Stomach (tissue), 9 donors: Measurements from ENCODE around the gene SIRPA. TPM values are rescaled to one million over a fixed set of nuclear protein-coding genes. Genes with fewer than 3 reads are reported as not detected.

Experiments
- DNase-seq, 2 donors: peaks; one replicate each; pipeline versions ENCODE4 v3.0.0 to v3.0.0-alpha.2; 2013 to 2019
- H3K27ac ChIP-seq, 5 donors: fragments of 200-600 bp in 4 of 5; sonication (generic) in 4 of 5; one replicate each; pipeline ENCODE4 v1.5.1; 2013 to 2019; ENCODE audit warnings: mild to moderate bottlenecking in 1 of 5, moderate library complexity in 1 of 5
- H3K27me3 ChIP-seq, 3 donors: fragments of 200-600 bp; sonication (generic); one replicate each; pipeline ENCODE4 v1.5.1; 2017 to 2019; ENCODE audit warnings: mixed run types in 1 of 3
- H3K36me3 ChIP-seq, 4 donors: fragments of 200-600 bp; sonication (generic); 1 replicate in 3 of 4; 2 replicates in 1 of 4; pipeline ENCODE4 v1.5.1; 2016 to 2019
- H3K4me1 ChIP-seq, 4 donors: fragments of 200-600 bp; sonication (generic); one replicate each; pipeline ENCODE4 v1.5.1; 2016 to 2019
- H3K4me3 ChIP-seq, 4 donors: fragments of 200-600 bp; sonication (generic) in 3 of 4; one replicate each; pipeline ENCODE4 v1.5.1; 2016 to 2019; ENCODE audit warnings: mild to moderate bottlenecking in 1 of 4
- H3K9me3 ChIP-seq, 4 donors: fragments of 200-600 bp; sonication (generic); one replicate each; pipeline ENCODE4 v1.5.1; 2016 to 2019
- CTCF ChIP-seq, 7 experiments: fragments of 450-650 bp in 4 of 7; fragments of 200-600 bp in 3 of 7; sonication (generic) in 3 of 7; IDR thresholded peaks; one replicate each; pipeline ENCODE4 v1.5.1; 2016 to 2019; ENCODE audit warnings: antibody characterized with exemption in 7 of 7, control low read depth in 2 of 7, mild to moderate bottlenecking in 1 of 7
- EP300 ChIP-seq: sonication (generic); formaldehyde crosslinking; IDR thresholded peaks from one replicate; pipeline ENCODE4 v1.6.1; 2017; ENCODE audit warnings: antibody characterized with exemption
- POLR2A ChIP-seq, 4 donors: fragments of 450-650 bp; IDR thresholded peaks; one replicate each; pipeline ENCODE4 v1.6.1; 2016; ENCODE audit warnings: antibody characterized with exemption in 4 of 4, control low read depth in 2 of 4, mild to moderate bottlenecking in 1 of 4, moderate library complexity in 1 of 4
- POLR2AphosphoS5 ChIP-seq, 3 donors: sonication (generic); formaldehyde crosslinking; IDR thresholded peaks; one replicate each; pipeline ENCODE4 v1.6.1; 2016; ENCODE audit warnings: antibody characterized with exemption in 3 of 3
- WGBS, 5 donors: extraction: QIAGEN DNeasy Blood & Tissue Kit in 3 of 5; methylation state at CpG; one replicate each; pipeline versions ENCODE4 v1.1.5 to v1.1.7; 2013 to 2018; 5-methylcytosine and 5-hydroxymethylcytosine counted together
- intact Hi-C: fragments of 100-400 bp; cut with DNase I; formaldehyde crosslinking; loops from one replicate; pipeline ENCODE4 v1.15.1; 2023; ENCODE audit warnings: low total_unique reads
- polyA plus RNA-seq, 3 donors: library from polyadenylated mRNA; stranded (reverse); fragments of 200-250 nt; gene quantifications; one replicate each; pipeline ENCODE4 v1.2.3, GENCODE V29; 2013
- total RNA-seq, 5 donors: library from RNA; depleted of rRNA; stranded (reverse); fragments of >200 nt; gene quantifications; one replicate each; pipeline versions ENCODE4 v1.1.0 to v1.2.3, GENCODE V29; 2014 to 2016
- donor health status: healthy with polysubstance abuse.
- donor health status: Bipolar disorder and iron deficiency.
- donor health status: healthy.

The SIRPA gene
- total and polyA plus RNA-seq, 8 donors, result 0.29 to 35.5 (median 7.8) TPM

DNA sequence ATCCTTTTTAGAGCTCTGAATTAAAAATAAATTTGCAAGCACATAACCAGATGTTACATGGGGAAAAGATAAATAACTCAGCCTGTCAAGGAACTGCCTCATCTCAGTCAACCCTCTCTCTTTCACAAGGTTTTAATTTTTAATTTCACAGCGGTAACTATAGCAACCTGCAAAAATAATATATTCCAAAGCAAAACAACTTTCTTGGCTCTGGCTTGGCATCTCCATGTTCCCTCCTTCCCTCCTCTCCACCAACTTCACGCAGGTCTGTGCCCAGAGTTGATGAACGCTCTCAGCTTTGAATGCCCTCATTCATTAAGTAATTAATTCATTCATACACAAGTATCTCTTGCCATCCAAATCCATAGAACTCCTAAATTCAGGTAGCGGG is 32.5 kb upstream of the SIRPA start:
- 83 to 92% (median 89%) methylated on average over 4 of the region's 4 CpGs for WGBS, 5 donors
- intact Hi-C loops, result no loop called here

DNA sequence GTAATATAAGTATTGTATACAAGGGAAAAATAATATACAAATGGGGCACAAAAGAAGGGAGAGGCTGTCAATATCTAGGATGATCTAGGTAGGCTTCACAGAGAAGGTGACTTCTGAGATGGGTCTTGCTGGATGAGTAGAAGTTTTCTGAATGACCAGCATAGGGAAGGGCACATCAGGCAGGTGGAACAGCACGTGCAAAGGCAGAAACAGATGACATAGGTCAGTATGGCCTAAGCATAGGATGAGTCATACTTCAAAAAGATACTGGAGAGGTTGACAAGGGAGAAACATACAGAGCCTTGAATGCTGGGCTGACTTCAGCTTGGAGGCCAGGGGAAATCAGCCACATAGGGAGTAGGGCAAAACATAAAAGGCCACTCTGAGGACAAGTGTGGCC is 31.9 kb upstream of the SIRPA start:
- peaks cover 0 to 8% (median 0%) of the 10 kb centered on the region in 4 donors for H3K4me1 ChIP-seq
- H3K27ac ChIP-seq, result no peak overlapping the region
- H3K9me3 ChIP-seq, result no peaks in the 10 kb centered on the region
- H3K4me3 ChIP-seq, result no peak overlapping the region
- DNase-seq, result no peak
- 35 to 53% (median 45%) methylated on average over 1 of the region's 1 CpG for WGBS, 5 donors
- TF ChIP-seq CTCF (IDR thresholded peaks at IDR 0.05) (no peak), POLR2A (IDR thresholded peaks at IDR 0.05) (no peak), EP300 (no peak), POLR2AphosphoS5 (IDR thresholded peaks at IDR 0.05) (no peak)
- H3K36me3 ChIP-seq, result no peaks in the 10 kb centered on the region
- intact Hi-C loops, result no loop called here
- H3K27me3 ChIP-seq, result peaks cover 0 to 4% (median 4%) of the 10 kb centered on the region in 3 donors

More for the DNA sequence above, 32.5 kb upstream of the SIRPA start:
- H3K36me3 ChIP-seq, result no peaks in the 10 kb centered on the region
- H3K4me3 ChIP-seq, result no peak overlapping the region
- H3K27me3 ChIP-seq, result peaks cover 0 to 4% (median 3%) of the 10 kb centered on the region in 3 donors
- H3K27ac ChIP-seq, result no peak overlapping the region
- TF ChIP-seq EP300 (no peak), POLR2A (IDR thresholded peaks at IDR 0.05) (no peak)
- H3K4me1 ChIP-seq, result peaks cover 0 to 8% (median 0%) of the 10 kb centered on the region in 4 donors
- no peak for DNase-seq
- no peaks in the 10 kb centered on the region for H3K9me3 ChIP-seq

DNA sequence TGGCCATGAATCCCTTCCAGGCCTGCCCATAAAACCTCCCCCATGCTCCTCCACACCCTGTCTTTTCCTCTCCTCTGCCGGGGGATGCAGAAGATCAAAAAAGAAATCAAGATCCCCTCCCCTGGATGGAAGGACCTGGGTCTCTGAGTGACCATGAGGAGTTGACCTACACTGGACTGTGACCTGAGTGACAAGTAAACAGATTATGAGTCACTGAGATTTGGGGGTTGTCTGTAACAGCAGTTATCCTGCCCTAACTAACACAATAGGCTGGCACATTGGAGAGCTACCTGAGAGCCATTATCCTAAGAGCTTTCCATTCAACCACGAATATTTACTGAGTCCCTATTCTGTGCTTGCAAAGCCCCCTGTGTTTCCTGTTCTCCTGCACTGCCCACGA is 28.4 kb upstream of the SIRPA start:
- no peaks in the 10 kb centered on the region for H3K36me3 ChIP-seq
- no peak for DNase-seq
- no peak overlapping the region for H3K27ac ChIP-seq
- WGBS, 5 donors, result 26 to 39% (median 30%) methylated on average over 3 of the region's 3 CpGs
- TF ChIP-seq POLR2A (IDR thresholded peaks at IDR 0.05), result no peak
- no peak for TF ChIP-seq CTCF (IDR thresholded peaks at IDR 0.05)
- H3K4me1 ChIP-seq, result peaks cover 0 to 25% (median 0%) of the 10 kb centered on the region in 4 donors
- H3K27me3 ChIP-seq, result peaks cover 0 to 4% (median 4%) of the 10 kb centered on the region in 3 donors
- intact Hi-C loops, result no loop called here
- H3K4me3 ChIP-seq, result no peak overlapping the region
- no peaks in the 10 kb centered on the region for H3K9me3 ChIP-seq

DNA sequence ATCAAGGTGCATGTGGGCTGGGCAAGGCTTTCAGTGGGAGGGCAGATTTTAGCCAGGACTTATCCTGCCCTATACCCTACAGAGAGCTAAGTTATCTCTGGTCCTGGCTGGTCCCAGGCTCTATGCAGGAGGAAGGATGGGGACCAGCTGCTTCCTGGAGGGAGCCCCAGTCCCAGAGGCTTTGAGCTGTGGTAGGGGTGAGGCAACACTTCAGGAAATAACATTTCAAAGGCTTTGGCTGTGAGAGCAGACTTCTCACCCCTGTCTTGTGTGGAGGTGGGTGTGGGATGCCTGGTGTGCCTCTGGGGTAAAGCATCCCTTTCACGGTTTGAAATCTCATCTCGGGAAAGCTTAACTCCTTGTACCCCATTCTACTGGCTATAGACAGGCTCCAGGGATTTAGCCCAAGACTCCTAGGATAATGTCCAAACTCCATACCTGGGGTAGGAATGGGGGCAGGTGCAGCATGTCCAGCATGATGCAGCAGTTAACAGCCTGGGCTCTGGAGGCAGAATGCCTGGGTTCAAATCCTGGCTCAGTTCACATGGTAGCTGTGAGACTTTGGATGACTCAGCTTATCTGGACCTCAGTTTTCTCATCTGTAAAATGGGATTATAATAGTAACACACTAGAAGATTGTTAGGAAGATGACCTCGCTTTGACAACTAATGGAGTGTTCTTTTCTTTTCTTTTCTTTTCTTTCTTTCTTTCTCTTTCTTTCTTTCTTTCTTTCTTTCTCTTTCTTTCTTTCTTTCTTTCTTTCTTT is 27.5 kb upstream of the SIRPA start:
- Histone ChIP-seq H3K9me3 (no peaks in the 10 kb centered on the region), H3K36me3 (no peaks in the 10 kb centered on the region), H3K27me3 (peaks cover 0 to 4% (median 4%) of the 10 kb centered on the region in 3 donors), H3K27ac (no peak overlapping the region), H3K4me3 (no peak overlapping the region), H3K4me1 (peaks cover 0 to 25% (median 0%) of the 10 kb centered on the region in 4 donors)
- TF ChIP-seq EP300, result no peak
- intact Hi-C loops, result no loop called here
- DNase-seq, result no peak
- WGBS, 5 donors, result 33 to 42% (median 36%) methylated on average over 3 of the region's 3 CpGs

- 65 to 85% (median 77%) methylated on average over 3 of the region's 3 CpGs for WGBS, 5 donors
- Histone ChIP-seq H3K9me3 (no peaks in the 10 kb centered on the region), H3K36me3 (no peaks in the 10 kb centered on the region), H3K4me3 (no peak overlapping the region), H3K4me1 (peaks cover 0 to 25% (median under 1%) of the 10 kb centered on the region in 4 donors), H3K27ac (no peak overlapping the region), H3K27me3 (peaks cover 0 to 4% (median 4%) of the 10 kb centered on the region in 3 donors)
- TF ChIP-seq POLR2AphosphoS5 (IDR thresholded peaks at IDR 0.05), result no peak
- no peak for TF ChIP-seq CTCF (IDR thresholded peaks at IDR 0.05)
- no peak for TF ChIP-seq POLR2A (IDR thresholded peaks at IDR 0.05)
- TF ChIP-seq EP300, result no peak
- intact Hi-C loops, result no loop called here
- DNase-seq, result no peak
Measured at GRCh38 chr20:1868856-1869255, 26.4 kb upstream of the SIRPA start.
